Esophagus muscularis mucosa (tissue), 4 donors: ENCODE data around the gene NTM. TPM values are rescaled to one million over a fixed set of nuclear protein-coding genes. Genes with fewer than 3 reads are reported as not detected.
A peak's percentile ranks its signal among the peaks of the same experiment; 100 is the strongest.

Experiments
- DNase-seq: peaks from one replicate; pipeline ENCODE4 v3.0.0-alpha.2; 2017; ENCODE audit errors: extremely low spot score
- H3K27ac ChIP-seq, 4 donors: fragments of 200-600 bp; sonication (generic); replicated peaks in 1 of 4; 1 replicate in 3 of 4; 2 replicates in 1 of 4; pipeline ENCODE4 v1.5.1; 2016 to 2019; ENCODE audit warnings: mild to moderate bottlenecking in 1 of 4
- H3K27me3 ChIP-seq, 4 donors: fragments of 200-600 bp; sonication (generic); one replicate each; pipeline versions ENCODE4 v1.5.1 to v1.6.0; 2016 to 2019
- H3K36me3 ChIP-seq, 4 donors: fragments of 200-600 bp; sonication (generic); one replicate each; pipeline ENCODE4 v1.5.1; 2016 to 2019
- H3K4me1 ChIP-seq, 4 donors: fragments of 200-600 bp; sonication (generic); one replicate each; pipeline ENCODE4 v1.5.1; 2016 to 2019
- H3K4me3 ChIP-seq, 4 donors: fragments of 200-600 bp; sonication (generic); 1 replicate in 2 of 4; 2 replicates in 2 of 4; pipeline ENCODE4 v1.5.1; 2016 to 2019; ENCODE audit warnings: mild to moderate bottlenecking in 4 of 4, moderate library complexity in 1 of 4
- H3K9me3 ChIP-seq, 4 donors: fragments of 200-600 bp; sonication (generic); 1 replicate in 3 of 4; 2 replicates in 1 of 4; pipeline ENCODE4 v1.5.1; 2016 to 2019
- EP300 ChIP-seq: sonication (generic); formaldehyde crosslinking; IDR thresholded peaks from one replicate; pipeline ENCODE4 v1.6.1; 2017; ENCODE audit warnings: antibody characterized with exemption
- POLR2A ChIP-seq: fragments of 450-650 bp; IDR thresholded peaks from one replicate; pipeline ENCODE4 v1.6.1; 2017; ENCODE audit warnings: antibody characterized with exemption, moderate library complexity, mild to moderate bottlenecking, low read depth
- POLR2AphosphoS5 ChIP-seq, 2 donors: sonication (generic); formaldehyde crosslinking; IDR thresholded peaks; one replicate each; pipeline ENCODE4 v1.6.1; 2017; ENCODE audit warnings: antibody characterized with exemption in 2 of 2
- WGBS: methylation state at CpG from one replicate; pipeline ENCODE4 v1.1.5; 2018; 5-methylcytosine and 5-hydroxymethylcytosine counted together
- intact Hi-C: fragments of 100-400 bp; cut with DNase I; formaldehyde crosslinking; loops from one replicate; pipeline ENCODE4 v1.15.1; 2023
- total RNA-seq, 4 donors: library from RNA; depleted of rRNA; stranded (reverse); fragments of >200 nt; gene quantifications; one replicate each; pipeline versions ENCODE4 v1.1.0 to v1.2.1, GENCODE V29; 2016
- TF ChIP-seq, protein P1 (sequence below), 3 experiments: fragments of 200-600 bp in 2 of 3; fragments of 450-650 bp in 1 of 3; sonication (generic) in 2 of 3; IDR thresholded peaks; one replicate each; pipeline ENCODE4 v1.5.1; 2017 to 2019; ENCODE audit warnings: antibody characterized with exemption in 3 of 3, mild to moderate bottlenecking in 2 of 3, moderate library complexity in 1 of 3

The NTM gene
- total RNA-seq, 4 donors from 2014 or later = 5.6 to 25.3 (median 8.3) TPM

DNA sequence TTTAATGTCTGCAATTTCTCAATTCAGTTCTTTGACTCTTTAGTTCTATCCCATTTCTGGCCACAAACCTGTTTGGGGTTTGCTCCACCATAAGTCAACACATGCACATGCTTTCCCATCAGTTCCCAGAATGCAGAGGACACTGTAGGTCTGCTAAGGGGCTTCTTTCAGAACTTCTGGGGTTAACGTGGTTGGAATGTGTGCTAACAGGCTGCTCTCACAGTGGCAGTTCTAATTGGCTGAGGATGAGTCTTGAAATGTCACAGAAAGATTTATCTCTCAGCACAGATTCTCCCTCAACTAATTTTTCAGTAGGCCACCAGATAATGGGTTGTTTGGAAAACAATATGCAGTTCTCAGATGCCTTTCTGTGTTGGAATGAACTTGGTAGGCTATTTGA is 703.4 kb downstream of the NTM start:
- Histone ChIP-seq H3K4me3 (no peak overlapping the region), H3K27ac (no peak overlapping the region), H3K9me3 (no peaks in the 10 kb centered on the region), H3K27me3 (no peaks in the 10 kb centered on the region), H3K4me1 (peaks cover 2 to 24% (median 15%) of the 10 kb centered on the region in 4 donors), H3K36me3 (no peaks in the 10 kb centered on the region)
- intact Hi-C loops = no loop called here
- DNase-seq = no peak
- no peak for TF ChIP-seq POLR2A
- TF ChIP-seq EP300 = no peak
- no peak for TF ChIP-seq POLR2AphosphoS5 (IDR thresholded peaks at IDR 0.05)
- TF ChIP-seq, protein P1, sequence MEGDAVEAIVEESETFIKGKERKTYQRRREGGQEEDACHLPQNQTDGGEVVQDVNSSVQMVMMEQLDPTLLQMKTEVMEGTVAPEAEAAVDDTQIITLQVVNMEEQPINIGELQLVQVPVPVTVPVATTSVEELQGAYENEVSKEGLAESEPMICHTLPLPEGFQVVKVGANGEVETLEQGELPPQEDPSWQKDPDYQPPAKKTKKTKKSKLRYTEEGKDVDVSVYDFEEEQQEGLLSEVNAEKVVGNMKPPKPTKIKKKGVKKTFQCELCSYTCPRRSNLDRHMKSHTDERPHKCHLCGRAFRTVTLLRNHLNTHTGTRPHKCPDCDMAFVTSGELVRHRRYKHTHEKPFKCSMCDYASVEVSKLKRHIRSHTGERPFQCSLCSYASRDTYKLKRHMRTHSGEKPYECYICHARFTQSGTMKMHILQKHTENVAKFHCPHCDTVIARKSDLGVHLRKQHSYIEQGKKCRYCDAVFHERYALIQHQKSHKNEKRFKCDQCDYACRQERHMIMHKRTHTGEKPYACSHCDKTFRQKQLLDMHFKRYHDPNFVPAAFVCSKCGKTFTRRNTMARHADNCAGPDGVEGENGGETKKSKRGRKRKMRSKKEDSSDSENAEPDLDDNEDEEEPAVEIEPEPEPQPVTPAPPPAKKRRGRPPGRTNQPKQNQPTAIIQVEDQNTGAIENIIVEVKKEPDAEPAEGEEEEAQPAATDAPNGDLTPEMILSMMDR (IDR thresholded peaks at IDR 0.05) = no peak
- WGBS = 58% methylated on average over 1 of the region's 1 CpG

DNA sequence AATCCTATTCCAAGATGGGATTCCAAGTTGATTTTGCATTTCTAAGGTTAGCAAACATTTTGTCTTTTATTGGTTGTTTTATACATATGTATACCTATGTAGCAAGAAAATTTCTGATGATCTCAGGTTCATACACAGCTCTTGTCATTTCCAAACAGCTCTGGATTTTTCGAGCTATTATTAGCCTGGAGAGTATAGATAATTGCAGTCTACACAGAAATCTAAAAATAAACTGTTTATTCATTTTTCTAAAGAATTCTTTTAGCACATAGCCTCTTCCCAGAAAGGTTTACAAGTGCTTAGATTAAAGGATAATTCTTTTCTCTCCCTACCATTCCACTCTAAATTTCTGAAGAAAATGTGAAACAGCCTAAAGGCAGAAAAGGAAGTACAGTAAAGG is 705.0 kb downstream of the NTM start:
- no peaks in the 10 kb centered on the region for H3K9me3 ChIP-seq
- H3K36me3 ChIP-seq = no peaks in the 10 kb centered on the region
- 35% methylated on average over 1 of the region's 1 CpG for WGBS
- DNase-seq = no peak
- no peaks in the 10 kb centered on the region for H3K27me3 ChIP-seq
- H3K4me3 ChIP-seq = no peak overlapping the region
- intact Hi-C loops = no loop called here
- TF ChIP-seq, protein P1 (IDR thresholded peaks at IDR 0.05) = no peak
- TF ChIP-seq POLR2A (no peak), EP300 (no peak), POLR2AphosphoS5 (IDR thresholded peaks at IDR 0.05) (no peak)
- no peak overlapping the region for H3K27ac ChIP-seq
- peaks cover 2 to 24% (median 15%) of the 10 kb centered on the region in 4 donors for H3K4me1 ChIP-seq

DNA sequence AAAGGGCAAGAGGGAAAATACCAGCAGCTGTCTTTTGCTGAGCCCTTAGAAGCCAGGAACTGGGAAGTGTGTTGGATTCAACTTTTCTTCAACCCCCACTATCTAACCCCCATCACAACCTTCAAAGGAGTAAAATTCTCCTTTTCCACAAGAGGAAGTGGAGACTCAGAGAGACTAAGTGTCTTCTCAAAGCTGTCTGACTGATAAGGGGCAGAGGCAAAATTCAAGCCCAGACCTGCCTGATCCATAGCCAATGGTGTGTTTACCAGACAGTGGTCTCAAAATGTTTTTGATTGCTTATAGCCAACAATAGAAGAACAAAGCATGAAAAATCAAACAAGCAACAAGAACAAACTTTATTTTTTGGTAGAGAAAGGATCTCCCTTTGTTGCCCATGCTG is 707.0 kb downstream of the NTM start:
- Histone ChIP-seq H3K27ac (no peak overlapping the region), H3K36me3 (no peaks in the 10 kb centered on the region), H3K9me3 (peaks cover 0 to under 1% (median 0%) of the 10 kb centered on the region in 4 donors), H3K4me3 (no peak overlapping the region), H3K27me3 (no peaks in the 10 kb centered on the region), H3K4me1 (peaks cover 2 to 16% (median 9%) of the 10 kb centered on the region in 4 donors)
- TF ChIP-seq EP300 (no peak), POLR2A (no peak), POLR2AphosphoS5 (IDR thresholded peaks at IDR 0.05) (no peak)
- TF ChIP-seq, protein P1 (IDR thresholded peaks at IDR 0.05) = no peak
- intact Hi-C loops = no loop called here
- no peak for DNase-seq

DNA sequence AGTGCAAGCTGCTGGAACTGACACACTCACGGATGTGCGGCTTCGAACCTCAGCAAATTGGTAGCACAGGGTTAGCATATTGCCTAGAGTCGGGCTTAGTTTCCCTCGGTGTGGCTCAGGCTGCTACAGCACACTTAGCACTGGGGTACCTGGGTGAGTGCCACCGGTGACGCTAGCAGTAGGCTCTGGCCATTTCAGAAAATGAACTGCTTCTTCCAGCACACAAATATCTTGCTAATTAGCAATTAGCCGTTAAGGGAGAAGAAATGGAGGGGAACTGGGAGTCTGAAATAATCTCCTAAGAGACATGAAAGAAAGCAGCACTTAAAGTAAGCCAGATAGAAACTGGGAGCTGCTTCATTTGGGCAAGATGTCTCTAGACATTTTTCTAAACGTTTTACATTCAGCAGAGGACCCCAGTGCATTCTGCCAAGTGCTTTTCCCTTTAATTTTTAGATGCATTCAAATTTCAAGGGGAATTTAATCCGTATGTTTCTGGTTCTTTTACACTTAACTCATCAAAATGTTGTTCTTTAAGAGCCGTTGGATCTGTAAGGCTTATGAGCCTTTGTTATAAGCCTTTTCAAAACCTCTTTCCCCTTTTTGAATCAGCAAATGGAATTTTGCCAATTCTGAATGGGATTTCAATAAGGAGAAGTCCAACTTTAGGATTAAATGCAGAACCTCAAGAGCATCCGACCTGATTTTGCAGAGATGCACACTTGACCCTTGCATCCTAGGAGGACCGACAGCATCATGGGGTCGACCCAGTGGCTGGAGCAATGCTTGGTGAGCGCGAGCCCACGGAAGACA is 708.1 kb downstream of the NTM start:
- H3K4me1 ChIP-seq = peaks cover 0 to 5% (median 0%) of the 10 kb centered on the region in 4 donors
- WGBS = 76% methylated on average over 15 of the region's 17 CpGs
- DNase-seq = no peak
- no peak overlapping the region for H3K27ac ChIP-seq
- no peaks in the 10 kb centered on the region for H3K36me3 ChIP-seq
- peaks cover 0 to 5% (median 2%) of the 10 kb centered on the region in 4 donors for H3K9me3 ChIP-seq
- H3K27me3 ChIP-seq = no peaks in the 10 kb centered on the region
- no peak overlapping the region for H3K4me3 ChIP-seq
- no peak for TF ChIP-seq POLR2AphosphoS5 (IDR thresholded peaks at IDR 0.05)
- intact Hi-C loops = no loop called here

DNA sequence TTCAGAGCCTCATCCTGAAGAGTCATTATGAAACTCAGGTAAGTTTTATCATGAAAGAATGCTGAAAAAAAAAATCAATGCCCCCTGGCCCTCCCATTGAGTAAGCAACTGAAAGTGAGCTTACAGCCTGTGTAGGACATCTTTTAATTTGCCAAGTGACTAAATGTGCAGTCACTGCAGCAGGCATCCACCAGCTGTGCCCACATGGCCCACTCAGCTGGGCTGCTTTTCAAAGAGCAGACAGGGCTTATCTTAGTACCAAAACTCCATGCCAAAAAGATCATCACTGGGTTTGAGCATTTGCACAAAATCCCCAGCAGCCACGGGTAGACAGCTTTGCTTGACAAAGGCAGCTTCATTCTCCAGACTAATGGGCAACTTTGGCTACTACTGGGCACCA is 709.7 kb downstream of the NTM start:
- TF ChIP-seq POLR2AphosphoS5 (IDR thresholded peaks at IDR 0.05) (no peak), EP300 (no peak), POLR2A (no peak)
- TF ChIP-seq, protein P1 (IDR thresholded peaks at IDR 0.05) = no peak
- WGBS = 83% methylated on average over 1 of the region's 1 CpG
- Histone ChIP-seq H3K27ac (no peak overlapping the region), H3K4me1 (no peaks in the 10 kb centered on the region), H3K27me3 (no peaks in the 10 kb centered on the region), H3K36me3 (no peaks in the 10 kb centered on the region), H3K9me3 (peaks cover 0 to 13% (median 4%) of the 10 kb centered on the region in 4 donors), H3K4me3 (no peak overlapping the region)
- intact Hi-C loops = no loop called here
- DNase-seq = peak; percentile 34
